ENCODE results near the gene ACTRT2.

The ACTRT2 gene

DNA sequence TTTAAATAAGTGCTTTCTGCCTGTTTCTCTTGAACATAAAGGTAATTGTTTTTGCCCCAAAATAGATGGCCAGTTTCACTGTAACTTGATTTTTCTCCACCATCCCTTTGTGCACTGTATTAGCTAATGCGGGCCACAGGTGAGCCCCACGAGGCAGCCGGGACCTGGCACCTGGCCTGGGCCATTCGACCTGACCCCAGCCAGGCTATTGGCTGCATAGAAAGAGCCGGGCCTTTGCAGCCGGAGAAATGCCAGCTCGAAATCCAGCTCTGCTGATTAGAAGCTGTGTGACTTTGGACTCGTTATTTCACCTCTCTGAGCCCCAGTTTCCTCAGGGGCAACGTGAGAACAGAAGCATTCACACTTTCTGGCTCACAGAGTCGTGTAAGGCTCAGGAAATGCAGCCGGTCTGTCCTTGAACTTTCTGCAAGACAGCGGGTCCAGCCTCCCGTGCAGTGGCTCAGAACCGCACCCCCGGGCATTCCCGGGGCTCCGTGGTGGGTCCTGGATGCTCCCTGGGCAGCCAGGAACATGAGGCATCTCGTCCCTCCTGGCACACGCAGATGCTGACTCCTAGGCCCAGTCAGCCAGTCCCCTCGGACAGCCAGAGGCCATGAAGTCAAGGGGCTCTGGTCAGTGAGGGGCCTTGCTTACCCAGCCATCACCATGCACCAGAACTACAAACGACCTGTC lies 37.4 kb upstream of the ACTRT2 start:
- no peak for DNase-seq (ENCODE audit: low read depth, low spot score)

DNA sequence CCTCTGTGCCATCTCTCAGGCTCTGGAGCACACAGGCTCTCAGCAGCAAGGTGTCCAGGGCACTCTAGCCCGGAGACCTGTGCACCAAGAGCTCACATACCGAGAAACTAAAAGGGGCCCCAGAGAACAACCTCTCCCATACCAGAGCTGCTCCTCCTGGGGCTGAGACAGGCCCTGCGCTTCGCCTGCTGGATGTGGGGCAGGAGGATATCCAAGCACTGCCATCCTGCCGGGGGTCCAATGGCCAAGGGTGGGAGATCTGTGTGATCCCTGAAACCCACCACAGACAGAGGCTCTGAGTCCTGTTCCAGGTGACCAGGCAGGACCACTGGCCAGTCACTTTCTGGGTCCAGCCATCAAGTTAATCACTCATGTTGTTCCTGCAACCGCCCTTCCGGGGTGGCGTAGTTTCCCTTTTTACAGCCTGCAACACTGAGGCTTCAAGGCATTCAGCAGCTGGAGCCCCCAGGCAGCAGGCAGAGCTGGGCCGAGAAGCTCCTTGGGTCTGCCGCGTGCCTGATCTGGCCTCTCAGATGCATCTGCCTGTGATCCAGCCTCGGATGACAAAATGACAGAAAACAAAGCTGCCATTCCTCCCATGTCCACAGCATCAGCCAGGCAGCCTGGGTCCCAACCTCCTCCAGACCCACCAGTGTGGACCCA lies 36.7 kb upstream of the ACTRT2 start:
- no peak for DNase-seq (ENCODE audit: low read depth, low spot score)

DNA sequence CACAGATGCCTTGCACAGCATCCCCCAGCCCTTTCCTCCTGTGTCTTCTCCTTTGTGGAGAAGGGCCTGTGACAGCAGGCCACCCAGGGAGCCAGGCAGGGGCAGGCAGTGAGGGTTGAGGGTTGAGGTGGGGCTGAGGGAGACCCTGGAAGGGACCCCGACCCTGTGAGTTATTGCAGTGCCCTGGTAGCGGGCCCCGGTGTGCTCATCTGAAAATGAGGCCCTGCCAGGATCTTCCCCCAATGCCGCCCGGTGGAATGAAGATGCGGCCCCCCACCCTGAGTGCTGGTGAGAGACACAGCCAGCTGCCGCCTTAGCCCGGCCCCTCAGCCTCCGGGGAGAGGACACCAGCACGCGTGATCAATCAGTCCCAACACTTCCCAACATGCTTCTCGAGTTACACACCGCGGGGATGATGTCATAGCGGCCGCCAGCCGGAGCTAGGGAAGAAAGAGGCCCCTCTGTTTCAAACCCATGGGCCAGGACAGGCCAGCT lies 36.2 kb upstream of the ACTRT2 start:
- no peak for DNase-seq (ENCODE audit: low read depth, low spot score)

DNA sequence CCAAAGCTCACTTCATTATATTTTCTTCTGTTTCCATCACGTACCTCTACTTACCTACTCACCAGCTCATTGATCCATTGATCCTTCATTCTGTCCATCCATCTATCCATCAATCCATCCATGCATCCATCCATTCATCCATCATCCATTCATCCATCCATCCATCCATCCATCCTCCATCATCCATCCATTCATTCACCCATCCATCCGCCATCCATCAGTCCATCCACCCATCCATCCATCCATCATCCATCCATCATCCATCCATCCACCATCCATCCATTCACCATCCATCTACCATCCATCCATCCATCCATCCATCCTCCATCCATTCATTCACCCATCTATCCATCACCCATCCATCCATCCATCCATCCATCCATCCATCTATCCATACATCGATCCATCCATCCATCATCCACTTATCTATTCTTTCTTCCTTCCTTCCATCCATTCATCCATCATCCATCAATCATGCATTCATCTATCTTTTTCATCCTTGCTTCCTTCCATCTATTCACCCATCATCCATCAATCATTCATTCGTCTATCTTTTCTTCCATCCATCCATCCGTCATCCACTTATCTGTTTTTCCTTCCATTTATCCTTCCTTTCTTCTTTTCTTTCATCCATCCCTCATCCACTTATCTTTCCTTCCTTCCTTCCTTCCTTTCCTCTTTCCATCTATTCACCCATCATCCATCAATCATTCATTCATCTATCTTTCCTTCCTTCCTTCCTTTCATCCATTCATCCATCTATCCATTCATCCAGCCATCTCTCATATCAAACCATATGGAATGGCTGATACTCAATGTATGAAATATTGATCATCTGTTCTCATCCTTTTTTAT lies 35.3 kb upstream of the ACTRT2 start:
- no peak for DNase-seq (ENCODE audit: low read depth, low spot score)

DNA sequence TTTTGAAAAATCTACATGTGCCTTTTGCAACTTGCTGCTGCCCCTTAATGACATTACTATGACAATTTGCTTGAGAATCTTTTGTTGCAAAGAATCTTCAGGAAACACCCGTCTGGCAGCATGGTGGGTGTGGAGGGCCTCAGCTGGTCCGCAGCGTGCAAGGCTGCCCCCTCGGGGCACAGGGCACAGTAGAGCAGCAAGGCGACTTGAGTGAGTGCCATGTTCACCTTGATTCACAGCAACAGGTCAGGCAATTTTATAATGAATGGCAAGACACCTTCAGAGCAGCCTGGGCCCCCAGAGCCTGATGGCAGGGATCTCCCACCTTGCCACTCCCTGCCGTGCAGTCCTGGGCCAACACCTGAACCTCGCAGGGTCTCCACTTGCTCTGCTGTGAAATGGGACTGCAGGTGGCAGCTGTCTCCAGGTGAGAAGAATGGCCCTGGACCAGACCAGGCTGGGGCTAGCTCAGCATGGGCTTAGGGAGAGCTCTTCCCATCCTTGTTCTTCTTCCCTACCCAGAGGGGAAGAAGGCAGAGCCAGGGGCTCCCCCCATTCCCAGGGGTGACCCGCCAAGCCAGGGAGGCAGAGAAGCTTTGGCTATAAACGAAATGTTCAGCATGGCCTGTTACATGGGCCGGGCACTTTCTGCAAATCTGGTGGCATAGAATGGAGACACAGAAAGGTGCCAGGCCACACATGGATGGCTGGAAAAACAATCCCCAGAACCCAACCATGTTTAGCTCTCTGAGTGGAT lies 34.5 kb upstream of the ACTRT2 start:
- DNase-seq (ENCODE audit: low read depth, low spot score): no peak

DNA sequence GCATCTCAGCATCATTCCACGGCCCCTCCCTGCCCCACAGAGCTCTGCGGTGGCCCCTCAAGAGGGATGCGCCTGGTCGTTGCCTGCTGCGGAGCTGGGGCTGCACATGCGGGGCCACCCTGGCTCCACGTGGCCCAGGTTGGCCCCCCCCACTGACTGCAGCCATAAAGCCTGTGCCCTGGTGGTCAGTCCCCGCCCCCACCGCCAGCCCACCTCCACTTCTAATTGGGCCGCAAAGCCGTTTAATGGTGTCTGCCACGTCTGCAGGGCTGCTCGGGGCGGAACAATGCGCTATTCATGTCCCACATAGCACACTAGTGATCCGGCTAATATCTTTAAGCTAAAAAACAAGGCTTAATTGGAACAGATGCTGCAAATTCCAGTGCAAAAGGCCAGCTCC lies 33.5 kb upstream of the ACTRT2 start:
- DNase-seq (ENCODE audit: low read depth, low spot score): no peak

DNA sequence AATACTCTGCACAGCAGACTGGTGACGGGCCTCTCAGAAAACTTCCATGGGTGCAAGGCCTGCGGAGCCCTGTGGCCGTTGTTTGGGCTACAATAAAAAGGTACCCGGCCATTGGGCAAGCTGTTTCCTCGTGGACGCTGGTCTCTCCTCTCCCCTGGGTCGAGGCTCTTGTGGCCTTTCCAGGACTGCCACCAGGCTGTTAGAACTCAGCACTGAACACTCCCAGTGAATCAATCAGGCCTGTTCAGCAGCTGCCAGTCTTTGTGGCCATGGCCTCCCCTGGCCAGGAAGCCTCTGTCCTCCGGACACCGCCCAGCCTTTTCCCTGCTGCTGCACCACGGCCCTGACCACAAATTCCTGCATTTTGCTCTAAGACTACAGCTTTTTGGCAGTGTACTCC lies 33.0 kb upstream of the ACTRT2 start:
- no peak for DNase-seq (ENCODE audit: low read depth, low spot score)

DNA sequence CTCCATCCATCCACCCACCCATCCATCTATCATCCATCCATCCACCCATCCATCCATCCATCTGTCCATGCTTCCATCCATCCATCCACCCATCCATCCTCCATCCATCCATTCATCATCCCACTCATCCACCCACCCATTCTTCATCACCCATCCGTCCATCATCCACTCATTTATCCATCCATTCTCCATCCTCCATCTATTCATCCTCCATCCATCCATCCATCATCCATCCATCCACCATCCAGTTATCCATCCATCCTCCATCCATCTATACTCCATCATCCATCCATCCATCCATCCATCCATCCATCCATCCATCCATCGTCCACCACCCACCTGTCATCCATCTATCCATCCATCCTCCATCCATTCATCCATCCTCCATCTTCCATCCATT lies 32.1 kb upstream of the ACTRT2 start:
- DNase-seq (ENCODE audit: low read depth, low spot score): no peak

DNA sequence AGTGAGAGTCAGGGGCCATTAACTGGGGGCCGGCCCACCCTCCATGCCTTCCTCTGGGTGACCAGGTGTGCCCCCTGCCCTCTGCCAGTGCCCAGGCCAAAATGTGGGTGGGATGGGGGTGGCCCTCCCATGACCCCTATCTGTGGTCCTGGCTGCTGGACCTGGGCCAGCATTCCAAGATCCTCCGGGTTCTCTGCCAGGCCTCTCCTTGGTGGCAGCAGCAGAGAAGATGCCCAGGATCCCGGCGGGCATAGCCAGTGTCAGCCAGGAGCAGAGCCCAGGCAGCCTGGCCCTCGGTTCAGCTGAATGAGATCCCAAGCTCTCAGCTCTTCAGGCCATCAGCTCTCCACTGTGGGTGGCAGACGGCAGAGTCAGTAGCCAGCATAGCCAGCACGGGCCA lies 31.3 kb upstream of the ACTRT2 start:
- no peak for DNase-seq (ENCODE audit: low read depth, low spot score)

DNA sequence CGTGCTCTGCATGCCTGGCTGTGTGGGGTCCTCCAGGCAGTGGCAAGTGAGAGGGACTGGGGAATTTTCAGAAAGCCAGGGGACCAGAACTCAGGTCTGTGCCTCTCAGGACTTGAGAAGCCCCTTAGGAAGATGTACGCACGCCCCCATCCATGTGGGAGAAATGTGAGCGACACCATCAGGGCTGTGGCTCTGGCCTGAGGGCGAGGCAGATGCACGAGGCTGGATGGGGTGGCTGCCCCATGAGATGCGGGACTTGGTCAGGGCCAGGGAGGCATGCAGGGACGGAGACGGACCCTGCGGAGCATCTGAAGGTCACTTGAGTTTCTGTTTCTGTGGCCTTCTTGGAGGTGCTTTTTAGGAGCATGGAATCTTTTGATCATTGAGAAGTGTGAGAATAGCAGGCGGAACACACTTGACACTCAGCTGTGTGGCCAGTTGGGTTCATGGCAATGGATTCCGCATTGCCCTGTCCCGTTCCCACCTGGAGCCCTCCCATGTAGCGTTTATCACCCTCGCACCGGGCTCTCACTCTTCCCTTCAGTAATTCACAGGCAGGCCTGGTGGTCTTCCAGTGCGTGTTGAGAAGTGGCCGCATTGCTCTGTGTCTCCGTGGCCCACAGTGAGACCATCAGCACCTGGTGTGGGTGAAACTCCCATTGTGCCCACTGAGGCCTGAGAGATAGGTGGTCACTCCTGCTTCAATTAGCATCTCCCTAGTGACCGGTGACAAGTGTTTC lies 30.7 kb upstream of the ACTRT2 start:
- no peak for DNase-seq (ENCODE audit: low read depth, low spot score)

DNA sequence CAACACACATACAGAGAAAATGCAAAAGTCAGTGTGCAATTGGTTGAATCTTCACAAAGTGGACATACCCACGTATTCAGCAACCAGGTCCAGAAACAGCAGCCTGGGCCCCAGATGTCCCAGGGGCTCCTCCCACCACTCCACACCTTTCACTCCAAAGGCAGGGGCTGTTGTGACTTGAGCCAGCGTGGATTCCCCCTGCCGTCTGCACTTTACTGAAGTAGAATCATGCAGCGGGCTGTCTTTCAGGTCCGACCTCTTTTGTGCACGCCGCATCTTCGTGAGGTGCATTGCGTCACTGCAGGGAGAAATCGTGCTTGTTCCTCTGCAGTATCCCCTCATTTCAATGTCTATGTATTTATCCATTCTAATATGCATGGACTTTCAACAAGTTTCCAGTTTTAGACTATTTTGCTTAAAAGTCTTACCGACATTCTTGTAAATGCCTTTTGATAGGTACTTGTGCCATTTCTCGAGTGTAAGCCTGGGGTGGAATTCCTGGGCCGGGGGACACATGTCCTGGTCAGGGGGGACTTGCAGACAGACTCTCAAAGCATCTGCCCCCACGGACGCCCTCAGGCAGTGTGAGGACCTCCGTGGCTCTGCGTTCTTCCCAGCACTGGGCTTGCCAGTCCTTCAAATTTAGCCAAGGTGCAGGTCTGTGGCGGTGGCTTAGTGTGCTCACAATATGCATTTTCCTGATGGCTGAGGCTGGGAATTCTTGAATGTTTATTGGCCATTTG lies 29.3 kb upstream of the ACTRT2 start:
- DNase-seq (ENCODE audit: low read depth, low spot score): no peak

DNA sequence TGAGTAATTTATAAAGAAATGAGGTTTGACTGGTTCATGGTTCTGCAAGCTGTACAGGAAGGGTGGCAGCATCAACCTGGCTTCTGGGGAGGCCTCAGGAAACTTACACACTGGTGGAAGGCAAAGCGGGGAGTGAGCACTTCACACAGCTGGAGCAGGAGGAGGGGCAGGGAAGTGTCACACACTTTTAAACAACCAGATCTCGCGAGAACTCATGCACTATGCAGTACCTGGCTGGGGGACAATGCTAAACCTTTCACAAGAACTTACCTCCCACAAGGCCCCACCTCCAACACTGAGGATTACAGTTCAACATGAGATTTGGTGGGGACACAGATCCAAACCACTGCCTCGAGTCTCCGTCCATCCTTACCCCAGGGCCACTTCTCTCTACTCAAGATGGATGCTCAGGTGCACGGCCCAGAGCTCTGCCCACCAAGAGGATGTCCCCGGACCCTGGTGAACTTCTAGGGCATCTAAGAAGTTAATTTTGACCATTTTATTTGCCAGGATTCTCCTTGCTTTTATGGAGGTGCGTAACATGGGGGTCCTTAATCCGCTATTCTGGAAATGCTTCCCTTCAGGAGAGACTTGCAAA lies 22.7 kb upstream of the ACTRT2 start:
- DNase-seq (ENCODE audit: low read depth, low spot score): no peak

DNA sequence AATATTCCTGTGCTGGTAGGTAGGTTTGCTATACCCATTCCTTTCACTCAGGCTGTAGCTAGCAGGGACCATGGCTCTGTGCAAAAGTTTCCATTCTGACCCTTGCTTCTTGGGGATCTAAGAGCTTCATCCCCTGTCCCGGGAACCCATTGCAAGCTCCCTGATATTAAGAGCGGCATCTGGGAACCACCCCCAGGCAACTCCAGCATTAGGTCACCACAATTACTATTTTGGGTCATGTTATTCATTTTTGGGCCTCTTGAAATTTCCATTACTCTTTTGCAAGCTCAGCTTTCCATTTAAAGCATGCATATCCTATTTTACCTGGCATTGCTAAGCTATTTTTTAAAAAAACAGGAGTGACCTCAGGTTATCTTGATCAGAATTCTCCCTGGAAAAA lies 22.1 kb upstream of the ACTRT2 start:
- no peak for DNase-seq (ENCODE audit: low read depth, low spot score)

DNA sequence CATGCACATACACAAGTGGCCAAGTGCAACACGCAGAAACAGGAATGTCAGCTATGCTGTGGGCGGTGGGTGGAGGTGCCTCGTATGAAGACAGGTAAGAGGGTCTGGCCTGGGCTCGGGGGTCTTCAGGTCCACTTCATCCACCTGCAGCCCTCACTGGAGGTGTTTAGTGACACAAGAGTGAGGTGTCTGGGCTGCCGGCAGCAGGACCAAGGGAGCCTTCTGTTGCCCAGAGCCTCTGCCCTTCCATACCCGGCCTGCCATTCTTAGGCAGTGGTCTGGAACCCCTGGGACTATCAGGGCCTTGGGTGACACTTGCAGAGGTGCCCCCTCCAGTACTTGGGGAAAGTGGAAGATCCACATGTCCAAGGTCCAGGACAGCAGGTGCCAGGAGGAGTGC lies 21.7 kb upstream of the ACTRT2 start:
- DNase-seq (ENCODE audit: low read depth, low spot score): no peak

DNA sequence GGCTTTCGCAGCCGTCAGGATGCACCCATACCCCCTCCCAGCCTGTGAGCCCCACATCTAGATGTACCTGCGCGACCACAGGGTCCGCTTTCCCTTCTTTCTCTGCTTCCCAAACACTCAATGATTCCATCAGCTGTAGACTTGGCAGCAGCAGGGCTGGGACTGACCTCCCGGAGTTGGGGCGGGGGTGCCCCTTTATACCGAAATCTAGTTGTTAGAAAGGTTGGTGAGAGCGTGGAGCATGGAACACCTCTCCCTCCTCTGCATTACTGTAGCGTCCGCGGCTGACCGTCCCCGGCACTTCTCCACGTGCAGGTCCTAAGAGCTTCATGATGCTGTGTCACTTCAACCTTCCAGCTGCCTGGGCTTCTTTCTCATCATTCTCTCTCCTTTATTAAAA lies 21.1 kb upstream of the ACTRT2 start:
- no peak for DNase-seq (ENCODE audit: low read depth, low spot score)

DNA sequence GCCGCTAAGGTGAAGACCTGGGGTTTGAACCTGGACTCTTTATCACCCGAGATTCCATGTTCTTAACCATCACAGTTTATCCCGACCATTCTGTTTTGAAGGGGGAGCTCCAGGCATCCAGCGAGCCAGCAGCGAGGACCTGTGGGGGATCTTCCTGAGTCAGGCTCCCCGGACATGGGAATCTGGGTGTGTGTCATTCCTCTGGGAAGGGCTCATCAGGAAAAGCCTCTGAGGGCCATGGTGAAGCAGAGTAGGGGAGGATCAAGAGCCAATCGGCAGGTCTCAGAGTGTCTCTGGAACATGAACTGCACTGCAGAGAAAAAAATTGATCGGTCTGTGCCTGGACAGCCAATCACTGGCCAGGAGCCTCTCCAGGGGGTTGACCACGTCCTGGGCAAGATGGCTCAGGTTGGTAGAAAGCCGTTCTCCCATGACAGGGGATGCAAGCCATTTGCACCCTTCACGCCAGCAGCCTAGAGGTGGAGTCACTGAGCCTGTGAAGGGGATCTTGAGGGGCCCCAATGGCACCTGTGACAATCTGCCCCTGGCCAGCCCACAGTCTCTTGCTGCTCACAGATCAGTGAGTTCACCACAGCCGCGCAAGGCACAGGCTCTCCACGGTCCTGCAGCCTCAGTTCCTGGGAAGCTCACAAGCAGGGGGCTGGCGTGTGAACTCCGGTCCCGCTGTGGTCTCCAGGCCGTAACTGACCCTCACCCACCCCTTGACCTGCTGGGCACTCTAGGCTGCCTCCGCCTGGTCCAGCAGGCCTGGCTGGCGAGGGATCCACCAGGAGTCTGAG lies 20.4 kb upstream of the ACTRT2 start:
- no peak for DNase-seq (ENCODE audit: low read depth, low spot score)

DNA sequence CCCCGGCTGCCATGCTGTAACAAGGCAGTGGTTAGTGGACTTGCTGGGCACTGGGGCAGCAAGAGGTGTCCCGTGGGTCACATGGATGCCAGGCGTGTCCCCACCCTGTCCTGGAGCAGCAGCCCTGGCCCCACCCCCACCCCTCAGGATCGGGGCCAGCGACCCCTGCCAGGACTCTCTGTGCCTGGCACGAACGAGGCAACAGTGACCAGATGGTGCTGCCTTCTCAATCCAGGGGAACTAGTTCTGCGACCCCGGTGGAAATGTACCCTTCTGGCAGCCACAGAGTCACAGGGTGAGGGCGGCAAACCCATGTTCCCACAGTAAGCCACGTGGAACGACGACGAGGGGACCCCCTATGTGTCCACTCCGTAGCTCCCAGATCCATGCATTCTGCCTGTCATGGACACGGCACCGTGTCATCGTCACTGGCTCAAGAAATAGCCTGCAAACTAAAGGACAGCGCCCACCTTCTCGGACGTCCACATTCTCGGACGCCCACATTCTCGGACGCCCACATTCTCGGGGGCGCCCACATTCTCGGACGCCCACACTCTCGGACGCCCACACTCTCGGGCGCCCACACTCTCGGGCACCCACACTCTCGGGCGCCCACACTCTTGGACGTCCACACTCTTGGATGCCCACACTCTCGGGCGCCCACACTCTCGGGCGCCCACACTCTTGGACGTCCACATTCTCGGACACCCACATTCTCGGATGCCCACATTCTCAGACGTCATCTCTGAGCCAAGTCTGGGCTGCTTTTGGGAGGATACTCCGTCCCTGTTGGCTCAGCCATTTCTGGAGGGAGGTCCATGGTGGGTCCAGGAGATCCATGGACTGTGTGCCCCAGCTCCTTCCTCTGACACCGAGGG lies 19.6 kb upstream of the ACTRT2 start:
- DNase-seq (ENCODE audit: low read depth, low spot score): no peak

DNA sequence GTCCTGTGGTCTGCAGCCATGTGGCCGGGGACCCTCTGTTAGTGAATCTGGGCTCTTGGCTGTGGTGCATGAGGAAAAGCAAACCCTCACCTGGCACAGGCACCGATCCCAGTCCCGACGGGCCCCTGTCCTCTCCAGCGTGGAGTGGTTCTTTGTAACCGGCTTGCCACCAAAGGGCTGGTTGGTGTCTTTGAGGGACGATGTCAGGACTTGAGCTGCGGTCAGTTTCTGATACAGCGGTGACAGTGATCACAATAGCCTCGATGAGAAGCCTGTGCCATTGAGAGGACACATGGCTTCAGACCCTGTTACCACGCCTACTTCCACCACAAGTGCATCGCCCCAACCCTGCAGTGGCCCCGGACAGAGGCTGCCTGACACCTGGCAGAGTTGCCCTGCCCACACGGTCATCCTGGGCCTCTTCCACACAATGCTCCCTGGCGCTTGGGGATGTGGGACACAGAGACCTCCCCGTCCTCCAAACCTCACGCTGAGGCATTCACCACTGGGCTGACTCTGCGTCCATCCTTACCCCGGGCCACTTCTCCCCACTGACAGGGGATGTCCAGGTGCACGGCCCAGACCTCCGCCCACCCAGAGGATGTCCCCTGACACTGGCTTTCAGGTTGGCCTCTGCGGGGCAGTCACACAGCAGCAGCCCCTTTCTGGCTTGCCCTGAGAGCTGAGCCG lies 18.8 kb upstream of the ACTRT2 start:
- DNase-seq (ENCODE audit: low read depth, low spot score): no peak
